GM21515 (cell line): Measurements from ENCODE around the gene ATXN10.
"Not testable (repeated sequence)": the region's sequence is repeated elsewhere in the genome, so short reads cannot be mapped to it uniquely, and the experiment has no call there.

Experiments used
- ATAC-seq: cut with Tn5 transposase; IDR thresholded peaks from one replicate; pipeline ENCODE4 v1.9.1; 2021; ENCODE audit not compliant: unreplicated experiment

The ATXN10 gene

GRCh38 chr22:45704648-45705047 lies 33.0 kb downstream of the ATXN10 start:
- no peak for ATAC-seq

- no peak for ATAC-seq
Measured at GRCh38 chr22:45707605-45708004, 36.0 kb downstream of the ATXN10 start.

- ATAC-seq: no peak
Measured at GRCh38 chr22:45708145-45708544, 36.5 kb downstream of the ATXN10 start.

- no peak for ATAC-seq
Measured at GRCh38 chr22:45709060-45709739, 37.6 kb downstream of the ATXN10 start.

- ATAC-seq: no peak
Measured at GRCh38 chr22:45709866-45710265, 38.2 kb downstream of the ATXN10 start.

- ATAC-seq: no peak
Measured at GRCh38 chr22:45710469-45710868, 38.8 kb downstream of the ATXN10 start.

- not testable (repeated sequence) for ATAC-seq
Measured at GRCh38 chr22:45714390-45714789, 42.8 kb downstream of the ATXN10 start.

- ATAC-seq: no peak
Measured at GRCh38 chr22:45717789-45718188, 46.2 kb downstream of the ATXN10 start.

GRCh38 chr22:45718391-45718790 lies 46.8 kb downstream of the ATXN10 start:
- ATAC-seq: no peak

GRCh38 chr22:45720839-45721378 lies 49.3 kb downstream of the ATXN10 start:
- no peak for ATAC-seq

- ATAC-seq: no peak
Measured at GRCh38 chr22:45722006-45722405, 50.4 kb downstream of the ATXN10 start.

GRCh38 chr22:45726081-45726480 lies 54.4 kb downstream of the ATXN10 start:
- ATAC-seq: no peak

- no peak for ATAC-seq
Measured at GRCh38 chr22:45731041-45731797, 59.6 kb downstream of the ATXN10 start.

- ATAC-seq: no peak
Measured at GRCh38 chr22:45731798-45732495, 60.3 kb downstream of the ATXN10 start.

- no peak for ATAC-seq
Measured at GRCh38 chr22:45735273-45735672, 63.6 kb downstream of the ATXN10 start.

- no peak for ATAC-seq
Measured at GRCh38 chr22:45738206-45738605, 66.6 kb downstream of the ATXN10 start.

- ATAC-seq: no peak
Measured at GRCh38 chr22:45740236-45740635, 68.6 kb downstream of the ATXN10 start.

GRCh38 chr22:45742866-45743450 lies 71.3 kb downstream of the ATXN10 start:
- ATAC-seq: no peak

GRCh38 chr22:45743687-45744086 lies 72.1 kb downstream of the ATXN10 start:
- ATAC-seq: no peak

GRCh38 chr22:45744442-45744841 lies 72.8 kb downstream of the ATXN10 start:
- no peak for ATAC-seq

- ATAC-seq: no peak
Measured at GRCh38 chr22:45750626-45751025, 79.0 kb downstream of the ATXN10 start.
